Stimulated activated CD4-positive, alpha-beta T cell treated with anti-CD3 and anti-CD28 coated beads, Interleukin-4, amount 100 ng/mL, for 24 hours (primary cell): Measurements from ENCODE around the gene FBN1.

Experiments
- DNase-seq: peaks from one replicate; pipeline ENCODE4 v3.0.0-alpha.2; 2020

FBN1 gene

GRCh38 chr15:48547286-48547685 lies 98.2 kb downstream of the FBN1 start:
- DNase-seq: no peak

GRCh38 chr15:48546296-48546695 lies 99.2 kb downstream of the FBN1 start:
- no peak for DNase-seq

- DNase-seq: no peak
Measured at GRCh38 chr15:48544778-48545177, 100.7 kb downstream of the FBN1 start.

DNA sequence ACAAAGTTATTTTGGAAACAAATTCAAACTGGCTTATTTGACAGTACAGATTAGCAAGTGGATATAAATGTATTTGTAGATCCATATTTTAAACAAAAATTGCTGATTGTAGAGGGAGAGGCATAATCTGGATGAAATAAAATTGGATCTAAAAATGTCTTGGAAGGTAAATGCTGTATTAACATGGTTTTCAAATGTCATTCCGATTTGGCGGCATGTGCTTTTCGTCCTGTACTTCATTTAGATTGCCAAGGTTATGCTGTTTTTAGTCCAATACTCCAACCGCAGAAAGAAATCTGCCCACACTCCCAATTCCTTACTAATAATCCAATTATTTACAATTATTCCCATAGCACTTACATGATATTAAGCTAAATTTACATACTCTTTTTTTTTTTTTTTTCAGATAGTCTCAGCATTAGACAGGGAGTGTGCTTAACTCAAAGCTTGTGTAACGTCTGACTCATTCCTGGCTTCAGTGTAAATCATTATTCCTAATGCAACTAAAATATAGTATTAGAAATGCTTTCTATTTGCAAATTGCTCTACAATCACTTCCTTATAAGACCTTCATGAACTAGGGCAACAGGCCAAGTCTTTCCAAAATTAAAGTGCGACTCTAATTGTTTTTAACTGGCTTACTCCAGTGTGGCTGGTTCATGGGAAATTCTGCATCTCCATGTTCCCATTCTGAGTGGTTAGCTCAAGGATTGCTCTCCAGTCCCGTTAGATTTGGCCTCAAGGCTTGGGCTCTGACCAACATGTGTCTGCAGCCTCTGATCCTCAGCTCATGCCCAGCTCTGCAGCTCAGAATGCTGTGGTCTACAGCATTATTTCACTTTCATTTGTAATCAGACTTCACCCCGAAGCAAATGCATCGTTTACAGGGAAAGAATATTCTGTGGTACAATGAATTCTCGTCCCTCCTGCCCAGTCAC lies 103.9 kb downstream of the FBN1 start:
- DNase-seq: no peak

- no peak for DNase-seq
Measured at GRCh38 chr15:48540756-48541155, 104.8 kb downstream of the FBN1 start.

- DNase-seq: no peak
Measured at GRCh38 chr15:48538941-48539340, 106.6 kb downstream of the FBN1 start.

GRCh38 chr15:48537271-48538113 lies 108.0 kb downstream of the FBN1 start:
- no peak for DNase-seq

DNA sequence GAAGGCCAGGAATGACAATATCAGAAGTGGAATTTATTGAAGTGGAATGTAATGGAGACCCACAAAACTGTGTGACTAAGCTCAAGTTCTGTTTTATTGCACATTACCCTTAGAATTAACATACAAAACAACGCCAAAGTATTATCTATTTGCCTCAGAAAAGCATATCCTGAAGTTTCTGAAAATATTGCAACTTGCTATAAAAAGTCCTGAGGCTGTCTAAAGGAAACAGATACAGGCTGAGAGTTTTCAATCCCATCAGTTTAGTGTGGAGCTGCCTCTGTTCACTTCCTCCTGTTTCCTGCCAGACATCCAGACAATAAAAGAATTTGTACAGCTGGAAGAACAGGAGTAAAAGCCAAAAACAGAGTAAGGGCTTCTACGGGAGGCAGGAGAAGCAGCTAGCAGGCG lies 108.8 kb downstream of the FBN1 start:
- DNase-seq: no peak

DNA sequence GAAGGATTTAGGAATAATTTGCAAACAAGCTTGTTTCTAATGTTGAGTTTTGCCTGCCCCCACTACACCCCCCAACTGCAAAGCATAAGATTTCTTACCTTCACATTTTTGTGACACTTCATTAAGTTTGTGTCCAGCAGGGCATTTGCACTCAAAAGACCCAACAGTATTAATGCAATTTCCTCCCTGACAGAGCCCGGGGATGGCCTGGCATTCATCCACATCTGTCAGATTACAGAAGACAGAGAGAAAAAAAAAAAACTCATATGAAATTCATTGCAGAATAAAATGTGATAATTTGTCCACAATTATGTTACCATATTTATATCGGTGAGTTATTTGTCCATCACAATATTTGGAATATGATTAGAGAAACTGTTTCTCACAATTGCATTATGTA lies 111.5 kb downstream of the FBN1 start:
- DNase-seq: no peak

DNA sequence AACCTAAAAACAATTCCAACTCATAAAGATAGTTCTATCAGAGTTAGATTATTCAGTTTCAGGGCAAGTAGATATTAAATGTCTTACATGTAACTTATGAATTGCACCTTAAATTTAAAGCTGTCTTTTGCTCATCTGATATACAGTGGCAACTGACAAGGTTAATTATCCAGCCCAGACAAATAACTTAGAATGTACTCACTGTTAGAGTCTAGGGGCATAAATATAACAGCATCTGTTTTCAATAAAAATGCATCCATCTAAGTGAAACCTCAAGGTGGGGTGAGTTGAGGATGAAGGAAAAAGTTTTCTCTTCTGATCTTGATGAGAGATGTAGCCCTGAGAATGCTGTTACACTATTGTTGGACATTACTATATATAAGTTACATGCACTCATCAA lies 112.6 kb downstream of the FBN1 start:
- no peak for DNase-seq

DNA sequence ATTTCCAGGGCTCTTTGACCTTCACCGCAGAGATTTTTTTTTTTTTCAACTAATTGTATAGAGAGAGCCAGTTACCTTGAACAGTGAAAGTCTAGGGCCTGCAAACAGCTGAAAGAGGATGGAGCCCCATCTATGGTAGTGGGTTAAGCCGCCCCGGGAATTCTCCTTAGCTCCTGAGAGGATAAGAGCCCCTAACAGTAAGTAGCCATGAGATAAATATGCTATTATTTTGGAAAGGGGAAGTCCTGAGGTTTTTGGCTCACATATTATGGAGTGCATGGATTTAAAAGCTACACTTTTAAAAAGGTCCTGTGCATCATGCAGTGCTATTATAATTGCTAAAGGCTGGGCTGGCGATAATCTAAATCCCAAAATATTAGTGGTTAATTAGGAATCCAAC lies 115.0 kb downstream of the FBN1 start:
- no peak for DNase-seq

DNA sequence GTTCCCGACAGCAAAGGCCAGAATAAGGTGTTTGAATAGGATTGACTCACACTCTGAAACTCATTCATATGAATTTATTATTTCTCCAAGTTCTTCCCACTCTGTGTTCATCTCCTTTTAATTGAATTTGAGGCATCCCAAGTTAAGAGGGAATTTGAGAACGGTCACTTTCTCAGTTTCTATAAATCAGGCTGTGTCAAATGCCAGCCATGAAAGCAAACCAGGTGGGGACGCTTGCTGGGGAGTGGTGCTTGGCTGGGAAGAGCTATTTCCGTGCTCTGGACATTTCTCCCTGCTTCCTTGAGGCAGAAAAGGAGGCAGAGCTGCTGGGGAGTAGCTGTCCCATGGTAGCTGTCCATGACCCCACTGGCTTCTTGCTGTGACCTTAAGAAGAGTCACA lies 116.6 kb downstream of the FBN1 start:
- DNase-seq: no peak

DNA sequence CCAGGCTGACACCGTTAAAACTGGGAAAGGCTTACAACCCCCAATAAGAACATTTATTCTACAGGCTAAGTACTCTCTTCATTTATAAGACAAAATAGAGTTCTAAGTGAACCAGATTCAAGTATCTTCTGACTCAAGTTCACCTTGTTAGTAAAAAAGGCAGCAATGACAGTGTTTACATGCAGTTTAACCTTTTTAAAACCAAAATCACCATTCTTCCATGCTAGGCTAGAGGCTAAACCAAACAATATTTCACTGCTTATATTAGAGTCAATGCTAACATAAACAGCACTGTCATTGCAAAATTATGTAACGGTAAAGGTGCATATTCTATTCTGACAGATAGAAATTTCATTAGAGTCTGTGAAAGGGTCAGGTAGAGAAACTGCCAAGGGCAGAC lies 118.0 kb downstream of the FBN1 start:
- DNase-seq: no peak

GRCh38 chr15:48522911-48523310 lies 122.6 kb downstream of the FBN1 start:
- no peak for DNase-seq

DNA sequence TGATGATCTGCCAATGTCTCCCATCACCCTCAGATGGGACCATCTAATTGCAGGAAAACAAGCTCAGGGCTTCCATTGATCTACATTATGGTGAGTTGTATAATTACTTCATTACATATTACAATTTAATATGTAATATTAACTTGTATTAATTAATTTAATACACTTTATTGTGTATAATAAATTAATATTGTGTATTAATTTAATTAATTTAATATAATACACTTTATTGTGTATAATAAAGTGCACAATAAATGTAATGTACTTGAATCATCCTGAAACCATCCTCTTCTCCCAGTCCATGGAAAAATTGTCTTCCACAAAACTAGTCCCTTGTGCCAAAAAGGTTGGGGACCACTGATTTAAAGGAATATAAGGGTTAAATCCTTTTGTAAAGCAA lies 123.4 kb downstream of the FBN1 start:
- no peak for DNase-seq

GRCh38 chr15:48520376-48521155 lies 124.9 kb downstream of the FBN1 start:
- no peak for DNase-seq

DNA sequence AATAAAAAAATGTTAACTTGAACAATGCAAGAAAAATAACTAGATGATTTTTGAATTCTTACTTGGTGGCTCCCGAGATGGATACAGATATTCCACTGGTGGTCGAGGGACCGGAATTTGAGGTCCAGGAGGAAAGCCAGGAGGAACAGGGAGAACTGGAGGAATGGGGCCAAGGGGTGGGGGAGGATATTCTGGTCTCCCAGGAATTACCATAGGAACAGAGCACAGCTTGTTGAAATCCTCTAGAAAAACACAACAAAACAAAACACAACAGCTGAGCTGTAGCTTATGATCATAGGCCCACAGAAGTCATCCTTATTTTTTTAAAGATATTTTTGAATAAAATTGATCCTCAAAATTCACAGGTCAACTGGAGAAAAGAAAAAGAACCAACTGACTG lies 129.4 kb downstream of the FBN1 start:
- no peak for DNase-seq

DNA sequence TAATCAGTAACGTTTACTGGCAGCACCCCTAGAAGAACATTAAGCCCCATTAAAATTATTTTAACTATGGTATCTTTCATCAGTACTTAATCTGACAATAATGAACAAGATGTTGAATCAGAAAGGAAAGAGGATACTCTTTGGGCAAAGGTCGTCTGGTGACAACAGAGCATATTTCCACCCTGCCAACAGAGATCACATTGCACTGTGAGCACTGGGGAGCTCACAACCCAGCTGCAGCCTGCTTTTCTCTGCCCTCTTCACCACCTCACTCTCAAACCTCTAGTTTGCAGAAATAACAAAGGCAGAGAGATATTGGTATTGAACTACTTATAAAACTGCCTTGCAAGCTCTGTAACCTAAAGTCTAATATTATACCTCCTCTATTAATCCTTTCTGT lies 130.0 kb downstream of the FBN1 start:
- no peak for DNase-seq

GRCh38 chr15:48514103-48514816 lies 131.2 kb downstream of the FBN1 start:
- DNase-seq: no peak

- no peak for DNase-seq
Measured at GRCh38 chr15:48510976-48511375, 134.5 kb downstream of the FBN1 start.

DNA sequence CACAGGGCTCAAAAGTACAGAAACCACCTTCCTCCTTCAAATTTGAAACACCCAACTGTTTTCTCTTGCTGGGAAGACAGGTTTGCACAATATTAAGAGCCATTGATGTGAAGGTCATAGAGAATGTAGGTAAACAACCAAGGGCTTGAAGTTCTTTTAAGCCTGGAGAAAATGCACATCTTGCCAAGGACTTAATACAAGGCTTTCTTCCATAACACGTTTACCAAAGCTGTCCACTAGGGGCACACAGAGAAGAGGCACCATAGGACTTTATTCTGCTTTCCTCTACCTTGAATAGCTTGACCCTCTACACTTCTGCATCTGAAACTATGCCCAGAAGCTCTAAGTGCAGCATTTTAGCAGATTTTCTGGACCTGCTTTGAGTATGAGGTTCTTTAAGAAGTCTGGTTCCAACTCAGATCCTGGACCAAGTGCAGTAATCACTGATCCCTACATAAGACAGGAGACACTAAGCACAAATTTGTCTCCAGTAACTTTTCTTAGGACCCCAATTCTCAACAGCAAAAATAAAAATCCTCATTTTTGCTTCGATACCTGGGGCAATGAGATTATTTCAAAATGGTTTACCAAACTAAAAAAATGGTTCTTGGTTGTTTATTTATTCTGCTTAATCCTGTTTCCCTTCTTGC lies 138.0 kb downstream of the FBN1 start:
- DNase-seq: no peak

DNA sequence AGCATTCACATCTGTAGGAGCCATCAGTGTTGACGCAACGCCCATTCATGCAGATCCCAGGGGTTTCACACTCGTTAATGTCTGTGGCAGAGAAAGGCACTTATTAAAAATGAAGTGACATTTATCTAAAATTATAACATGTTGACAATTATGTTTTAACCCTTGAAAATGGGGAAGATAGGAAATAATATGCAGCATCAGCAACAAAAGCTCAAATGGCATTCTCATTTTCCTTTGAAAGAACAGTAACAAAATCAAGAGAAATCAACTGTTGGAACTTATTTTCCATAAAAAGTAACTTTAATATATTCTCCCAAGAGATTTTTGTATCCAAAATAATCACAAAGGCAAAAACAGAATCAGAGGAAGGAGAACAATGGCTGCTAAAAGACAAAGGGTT lies 140.4 kb downstream of the FBN1 start:
- DNase-seq: no peak
